ENCODE results near the gene EPGN.

- TF ChIP-seq CTCF (IDR thresholded peaks at IDR 0.05) (no peak), POLR2A (IDR thresholded peaks at IDR 0.05) (no peak)
Observed at GRCh38 chr4:74304095-74304625, 4.1 kb upstream of the EPGN start.

Data from lower leg skin (tissue), 3 donors.